Vagina (tissue), 2 donors: ENCODE measurements around the gene SHC4.

ENCODE experiments used
- CTCF ChIP-seq, 3 experiments: fragments of 450-650 bp in 2 of 3; fragments of 200-600 bp in 1 of 3; sonication (generic) in 1 of 3; IDR thresholded peaks; one replicate each; pipeline ENCODE4 v1.5.1; 2017 to 2019; ENCODE audit warnings: antibody characterized with exemption in 3 of 3, mild to moderate bottlenecking in 2 of 3, moderate library complexity in 2 of 3
- POLR2A ChIP-seq, 2 donors: fragments of 450-650 bp; IDR thresholded peaks; one replicate each; pipeline ENCODE4 v1.6.1; 2017; ENCODE audit warnings: antibody characterized with exemption in 2 of 2, mild to moderate bottlenecking in 2 of 2, moderate library complexity in 2 of 2
- POLR2AphosphoS5 ChIP-seq, 2 donors: sonication (generic); formaldehyde crosslinking; IDR thresholded peaks; one replicate each; pipeline ENCODE4 v1.9.0; 2017; ENCODE audit warnings: antibody characterized with exemption in 2 of 2, mild to moderate bottlenecking in 2 of 2, low read depth in 1 of 2; ENCODE audit not compliant: insufficient read depth in 1 of 2

- no peak for TF ChIP-seq CTCF (IDR thresholded peaks at IDR 0.05)
- no peak for TF ChIP-seq POLR2AphosphoS5 (IDR thresholded peaks at IDR 0.05; ENCODE audit: insufficient read depth in 1 of 2, low read depth in 1 of 2)
- no peak for TF ChIP-seq POLR2A (IDR thresholded peaks at IDR 0.05)
Measured at GRCh38 chr15:48823237-48823636, 140.5 kb downstream of the SHC4 start.
